H54 (cell line): ENCODE results near the gene SEMA3C.
A peak's percentile ranks its signal among the peaks of the same experiment; 100 is the strongest.

Source experiments
- DNase-seq: peaks from one replicate; pipeline ENCODE4 v3.0.0; 2011; ENCODE audit warnings: low spot score, mixed read lengths; ENCODE audit not compliant: insufficient read length
- FAIRE-seq: peaks from 3 replicates; lab custom pipeline; 2011; peaks lifted over from hg19 to GRCh38; lab: Jason Lieb, UNC
- POLR2A ChIP-seq: IDR thresholded peaks from 2 replicates; pipeline ENCODE4 v1.6.1; 2011; ENCODE audit warnings: low read depth, mild to moderate bottlenecking, low read length

Gene SEMA3C

GRCh38 chr7:80918909-80919721 lies at the start of gene SEMA3C:
Gene SEMA3C, minus strand, starts transcription at chr7:80919051. Its CDS starts 2,270 bp downstream, at chr7:80916781.
- peak; percentile 71 for TF ChIP-seq POLR2A
- peak; percentile 82 for FAIRE-seq

GRCh38 chr7:80968606-80969005 lies 49.8 kb upstream of the SEMA3C start:
- DNase-seq (no peak), FAIRE-seq (no peak)
- no peak for TF ChIP-seq POLR2A

More at GRCh38 chr7:80918909-80919721, at the start of gene SEMA3C:
- DNase-seq, result peak; percentile 72

GRCh38 chr7:80967917-80968297 lies 49.1 kb upstream of the SEMA3C start:
- no peak for TF ChIP-seq POLR2A
- DNase-seq (no peak), FAIRE-seq (no peak)

GRCh38 chr7:80967071-80967916 lies 48.4 kb upstream of the SEMA3C start:
- FAIRE-seq, result no peak
- no peak for DNase-seq
- TF ChIP-seq POLR2A, result no peak

GRCh38 chr7:80960244-80960795 lies 41.5 kb upstream of the SEMA3C start:
- TF ChIP-seq POLR2A, result no peak
- no peak for DNase-seq
- FAIRE-seq, result no peak

- no peak for DNase-seq
- no peak for FAIRE-seq
- no peak for TF ChIP-seq POLR2A
Observed at GRCh38 chr7:80957226-80957777, 38.5 kb upstream of the SEMA3C start.

- TF ChIP-seq POLR2A, result no peak
- no peak for DNase-seq
- FAIRE-seq, result no peak
Observed at GRCh38 chr7:80954191-80954590, 35.3 kb upstream of the SEMA3C start.

GRCh38 chr7:80950550-80950967 lies 31.7 kb upstream of the SEMA3C start:
- TF ChIP-seq POLR2A, result no peak
- FAIRE-seq (peak; percentile 85), DNase-seq (no peak)

- FAIRE-seq (no peak), DNase-seq (no peak)
- TF ChIP-seq POLR2A, result no peak
Observed at GRCh38 chr7:80949449-80949848, 30.6 kb upstream of the SEMA3C start.

GRCh38 chr7:80946858-80947257 lies 28.0 kb upstream of the SEMA3C start:
- no peak for TF ChIP-seq POLR2A
- no peak for FAIRE-seq

GRCh38 chr7:80945976-80946375 lies 27.1 kb upstream of the SEMA3C start:
- DNase-seq (no peak), FAIRE-seq (no peak)
- no peak for TF ChIP-seq POLR2A

More at GRCh38 chr7:80946858-80947257, 28.0 kb upstream of the SEMA3C start:
- DNase-seq, result no peak

- DNase-seq, result no peak
- no peak for TF ChIP-seq POLR2A
Observed at GRCh38 chr7:80943342-80943741, 24.5 kb upstream of the SEMA3C start.

GRCh38 chr7:80942261-80943041 lies 23.6 kb upstream of the SEMA3C start:
- peak; percentile 65 for DNase-seq
- TF ChIP-seq POLR2A, result no peak
- FAIRE-seq, result peak; percentile 99

More at GRCh38 chr7:80943342-80943741, 24.5 kb upstream of the SEMA3C start:
- FAIRE-seq, result no peak
